ENCODE results near the gene CBARP.

CBARP gene

DNA sequence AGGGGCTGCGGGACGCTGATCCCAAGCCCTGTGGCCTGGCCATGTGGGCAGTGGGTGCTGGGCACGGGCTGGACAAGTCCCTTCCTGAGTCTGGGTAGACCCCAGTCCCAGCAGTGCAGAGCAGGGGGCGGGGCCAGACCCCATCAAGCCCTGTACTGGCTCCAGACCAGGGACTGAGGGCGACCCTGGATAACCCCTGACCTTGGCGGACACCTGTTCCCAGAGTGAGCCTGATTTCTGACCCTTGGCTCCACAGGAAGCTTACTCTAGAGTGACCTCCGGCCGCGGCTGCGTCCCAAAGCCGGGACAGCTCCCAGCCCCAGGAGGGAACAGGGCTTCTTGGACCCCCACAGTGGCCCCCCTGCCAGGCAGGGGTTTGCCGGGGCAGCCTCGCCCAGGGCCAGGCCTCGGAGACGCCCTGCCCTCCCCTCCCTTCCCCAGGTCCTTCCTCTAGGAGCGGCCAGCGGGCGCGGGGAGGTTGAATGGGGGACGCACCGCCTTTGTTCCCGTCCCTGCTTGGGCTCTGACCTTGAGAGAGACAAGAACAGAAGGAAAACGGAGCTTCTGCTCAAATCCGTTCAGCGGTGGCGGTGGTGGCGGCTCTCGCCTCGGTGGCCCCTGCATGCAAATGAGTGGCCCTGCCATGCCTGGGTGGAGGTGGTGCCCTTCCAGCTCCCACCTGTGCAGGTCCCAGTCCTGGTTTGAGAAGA, 45.6 kb upstream of the CBARP start:
- DNase-seq (ENCODE audit: low read depth in 2 of 2): no peak
- no peak overlapping the region for H3K4me3 ChIP-seq (replicated peaks in 1 of 2; ENCODE audit: low read depth in 2 of 2, low read length in 2 of 2)
- TF ChIP-seq, protein P1, sequence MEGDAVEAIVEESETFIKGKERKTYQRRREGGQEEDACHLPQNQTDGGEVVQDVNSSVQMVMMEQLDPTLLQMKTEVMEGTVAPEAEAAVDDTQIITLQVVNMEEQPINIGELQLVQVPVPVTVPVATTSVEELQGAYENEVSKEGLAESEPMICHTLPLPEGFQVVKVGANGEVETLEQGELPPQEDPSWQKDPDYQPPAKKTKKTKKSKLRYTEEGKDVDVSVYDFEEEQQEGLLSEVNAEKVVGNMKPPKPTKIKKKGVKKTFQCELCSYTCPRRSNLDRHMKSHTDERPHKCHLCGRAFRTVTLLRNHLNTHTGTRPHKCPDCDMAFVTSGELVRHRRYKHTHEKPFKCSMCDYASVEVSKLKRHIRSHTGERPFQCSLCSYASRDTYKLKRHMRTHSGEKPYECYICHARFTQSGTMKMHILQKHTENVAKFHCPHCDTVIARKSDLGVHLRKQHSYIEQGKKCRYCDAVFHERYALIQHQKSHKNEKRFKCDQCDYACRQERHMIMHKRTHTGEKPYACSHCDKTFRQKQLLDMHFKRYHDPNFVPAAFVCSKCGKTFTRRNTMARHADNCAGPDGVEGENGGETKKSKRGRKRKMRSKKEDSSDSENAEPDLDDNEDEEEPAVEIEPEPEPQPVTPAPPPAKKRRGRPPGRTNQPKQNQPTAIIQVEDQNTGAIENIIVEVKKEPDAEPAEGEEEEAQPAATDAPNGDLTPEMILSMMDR (IDR thresholded peaks at IDR 0.05; ENCODE audit: low read depth, low read length): no peak

DNA sequence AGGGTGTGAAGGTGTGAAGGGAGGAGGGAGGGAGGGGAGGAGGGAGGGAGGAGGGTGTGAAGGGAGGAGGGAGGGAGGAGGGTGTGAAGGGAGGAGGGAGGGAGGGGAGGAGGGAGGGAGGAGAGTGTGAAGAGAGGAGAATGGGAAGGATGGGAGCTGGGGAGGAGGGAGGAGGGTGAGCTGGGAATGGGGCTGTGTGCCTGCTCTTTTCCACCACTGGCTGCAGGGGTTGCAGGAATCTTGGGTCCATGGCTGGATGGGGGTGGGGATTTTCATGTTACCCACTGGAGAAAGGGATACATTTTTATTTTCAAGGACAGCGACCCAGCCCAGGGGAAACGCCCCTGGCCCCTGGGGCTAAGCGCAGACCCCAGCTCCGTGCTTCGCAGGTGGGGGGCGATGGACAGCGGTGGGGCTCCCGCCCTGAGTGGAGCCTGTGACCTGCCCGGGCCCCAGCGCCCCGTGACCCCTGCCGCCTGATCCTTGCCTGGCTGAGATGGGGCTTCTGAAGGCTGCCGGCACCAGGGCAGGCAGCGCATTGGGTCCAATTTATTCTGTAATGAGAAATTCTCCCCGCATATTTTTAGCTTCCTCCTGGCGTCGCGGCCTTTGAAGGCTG, 44.9 kb upstream of the CBARP start:
- no peak overlapping the region for H3K4me3 ChIP-seq (replicated peaks in 1 of 2; ENCODE audit: low read depth in 2 of 2, low read length in 2 of 2)
- TF ChIP-seq, protein P1 (IDR thresholded peaks at IDR 0.05; ENCODE audit: low read depth, low read length): no peak
- peak in 1 of 2 donors; percentile 8 for DNase-seq (ENCODE audit: low read depth in 2 of 2)

DNA sequence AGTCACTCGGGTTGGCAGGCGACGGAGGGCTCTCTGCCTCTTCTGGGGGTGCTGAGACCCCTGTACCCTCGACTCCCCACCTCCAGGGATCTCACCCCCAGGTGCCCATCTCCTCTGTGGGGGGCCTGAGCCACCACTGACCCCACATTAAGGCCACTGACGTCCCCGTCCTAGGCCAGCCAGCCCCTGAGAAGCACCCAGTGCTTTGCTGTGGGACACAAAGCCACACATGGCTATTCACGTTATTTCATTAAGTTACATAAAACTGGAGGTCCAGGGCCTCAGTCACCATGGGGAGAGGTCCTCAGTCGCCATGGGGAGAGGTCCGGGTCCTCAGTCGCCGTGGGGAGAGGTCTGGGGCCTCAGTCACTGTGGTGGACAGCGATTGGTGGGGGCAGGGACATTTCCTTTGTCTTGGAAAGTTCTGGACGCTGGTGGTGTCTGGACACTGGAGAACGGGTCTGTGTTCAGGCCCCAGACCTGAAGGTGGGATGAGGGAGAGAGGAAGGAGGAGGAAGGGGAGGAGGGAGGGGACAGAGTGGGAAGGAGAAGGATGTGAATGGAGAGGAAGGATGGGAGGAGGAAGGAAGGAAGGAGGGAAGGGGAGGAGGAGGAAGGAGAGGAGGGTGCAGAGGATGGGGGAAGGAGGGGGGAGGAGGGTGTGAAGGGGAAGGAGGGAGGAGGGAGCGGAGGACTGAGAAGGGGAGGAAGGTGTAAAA, 43.9 kb upstream of the CBARP start:
- H3K4me3 ChIP-seq (replicated peaks in 1 of 2; ENCODE audit: low read depth in 2 of 2, low read length in 2 of 2): no peak overlapping the region
- TF ChIP-seq, protein P1 (IDR thresholded peaks at IDR 0.05; ENCODE audit: low read depth, low read length): no peak
- no peak for DNase-seq (ENCODE audit: low read depth in 2 of 2)

DNA sequence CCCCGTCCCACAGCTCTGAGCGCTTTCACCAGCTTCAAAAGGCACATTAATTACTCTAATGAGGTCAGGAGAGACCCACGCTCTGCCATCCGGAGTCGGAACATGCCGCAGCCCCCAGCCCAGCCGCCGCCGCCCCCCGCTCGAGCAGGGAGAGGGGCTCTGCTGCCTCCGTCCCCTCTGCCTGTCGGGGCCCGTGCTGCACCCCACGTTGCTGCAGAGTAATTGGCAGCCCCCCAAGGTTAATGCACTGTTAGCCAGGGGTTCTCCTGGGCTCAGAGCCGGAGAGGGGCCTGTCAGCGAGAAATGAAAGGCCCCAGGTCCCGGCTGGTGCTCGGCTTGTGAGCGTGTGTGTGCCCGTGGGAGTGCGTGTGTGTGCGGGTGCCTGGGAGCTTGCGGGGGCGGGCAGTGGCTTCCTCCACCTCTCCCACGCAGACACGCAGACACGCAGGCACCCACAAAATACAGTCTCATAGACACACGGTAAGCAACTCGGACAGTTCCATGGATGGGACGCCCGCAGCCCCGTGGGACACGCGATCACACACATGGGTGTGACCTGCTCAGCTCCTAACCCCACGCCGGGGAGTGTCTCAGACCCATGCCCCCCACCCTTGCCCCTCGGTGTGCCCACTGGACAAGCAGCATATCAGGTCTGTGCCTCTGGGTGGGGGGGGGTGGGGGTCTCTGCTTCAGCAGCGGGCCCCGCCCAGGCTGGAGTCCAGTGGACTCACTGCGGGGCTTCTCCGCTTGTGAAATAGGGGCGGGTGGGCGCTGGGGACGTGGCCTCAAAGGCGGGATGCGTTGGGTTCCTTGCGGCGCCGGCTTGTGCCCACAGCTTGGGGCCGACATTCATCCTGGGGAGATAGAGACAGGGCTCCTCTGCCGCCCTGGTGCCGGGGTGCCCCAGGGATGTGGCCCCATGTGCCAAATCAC, 43.1 kb upstream of the CBARP start:
- H3K4me3 ChIP-seq (replicated peaks in 1 of 2; ENCODE audit: low read depth in 2 of 2, low read length in 2 of 2): no peak overlapping the region
- DNase-seq (ENCODE audit: low read depth in 2 of 2): no peak
- TF ChIP-seq, protein P1 (IDR thresholded peaks at IDR 0.05; ENCODE audit: low read depth, low read length): no peak

DNA sequence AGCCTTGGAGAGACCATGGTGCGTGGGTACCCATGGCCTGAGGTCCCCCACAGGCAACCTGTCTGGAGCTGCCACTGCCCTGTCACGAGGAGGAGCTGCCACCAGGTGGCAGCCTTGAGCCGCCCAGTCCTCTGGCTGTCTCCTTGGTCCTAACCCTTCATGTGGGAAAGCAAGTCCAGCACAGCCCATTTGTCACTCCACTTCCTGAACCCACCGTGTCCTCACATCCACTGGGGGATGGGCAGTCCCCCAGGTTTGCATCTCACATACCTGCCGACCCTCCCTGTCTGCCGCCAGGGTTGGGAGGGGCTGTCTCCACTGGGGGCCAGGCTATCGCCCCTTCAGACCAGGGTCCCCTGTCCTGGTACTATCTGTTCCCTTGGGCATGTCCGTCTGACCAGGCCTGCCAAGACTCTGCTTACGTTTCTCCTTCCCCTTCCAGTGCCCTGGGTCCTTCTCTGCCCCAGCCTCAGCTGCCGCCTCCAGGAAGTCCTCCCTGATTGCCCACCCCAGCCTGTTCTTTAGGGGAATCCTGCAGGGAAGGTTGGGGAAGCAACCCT, 42.1 kb upstream of the CBARP start:
- DNase-seq (ENCODE audit: low read depth in 2 of 2): peak; percentile 88
- TF ChIP-seq, protein P1 (IDR thresholded peaks at IDR 0.05; ENCODE audit: low read depth, low read length): peak; percentile 96
- H3K4me3 ChIP-seq (replicated peaks in 1 of 2; ENCODE audit: low read depth in 2 of 2, low read length in 2 of 2): no peak overlapping the region
